Panc1 (cell line): ENCODE results near the gene SLC7A6.

ENCODE experiments used
- CTCF ChIP-seq: fragments of 450-650 bp; IDR thresholded peaks from 2 replicates; pipeline ENCODE4 v1.5.1; 2017; ENCODE audit warnings: mild to moderate bottlenecking
- POLR2AphosphoS5 ChIP-seq: IDR thresholded peaks from 2 replicates; pipeline ENCODE4 v1.6.1; 2012; ENCODE audit warnings: mild to moderate bottlenecking, low read depth, low read length, moderate library complexity
- SIN3A ChIP-seq: IDR thresholded peaks from 2 replicates; pipeline ENCODE4 v1.6.1; 2012; ENCODE audit warnings: low read depth, mild to moderate bottlenecking, low read length, moderate library complexity, borderline replicate concordance; ENCODE audit not compliant: insufficient read depth
- TCF7L2 ChIP-seq: IDR thresholded peaks from 2 replicates; pipeline ENCODE4 v1.6.1; 2011; ENCODE audit warnings: mild to moderate bottlenecking, low read depth, low read length, inconsistent platforms

- TF ChIP-seq CTCF (no peak), POLR2AphosphoS5 (no peak), SIN3A (no peak), TCF7L2 (no peak)
These were observed 32.8 kb upstream of the SLC7A6 start for GRCh38 chr16:68231384-68232136.
